ENCODE data around the gene CKM.
"Not testable (repeated sequence)": the region's sequence is repeated elsewhere in the genome, so short reads cannot be mapped to it uniquely, and the experiment has no call there.

Gene CKM

GRCh38 chr19:45315304-45315703 is 7.4 kb downstream of the CKM start:
- DNase-seq, result no peak

- DNase-seq, result no peak
Observed at GRCh38 chr19:45314708-45315245, 7.9 kb downstream of the CKM start.

GRCh38 chr19:45312285-45312684 is 10.4 kb downstream of the CKM start:
- not testable (repeated sequence) for DNase-seq

- no peak for DNase-seq
Observed at GRCh38 chr19:45311621-45312020, 11.1 kb downstream of the CKM start.

GRCh38 chr19:45309322-45309721 is 13.4 kb downstream of the CKM start:
- not testable (repeated sequence) for DNase-seq

GRCh38 chr19:45307361-45307760 is 15.3 kb downstream of the CKM start:
- no peak for DNase-seq

- DNase-seq, result no peak
Observed at GRCh38 chr19:45306518-45307027, 16.1 kb downstream of the CKM start.

- no peak for DNase-seq
Observed at GRCh38 chr19:45306040-45306439, 16.6 kb downstream of the CKM start.

GRCh38 chr19:45305421-45305820 is 17.3 kb downstream of the CKM start:
- DNase-seq, result no peak

GRCh38 chr19:45305007-45305406 is 17.7 kb downstream of the CKM start:
- no peak for DNase-seq

GRCh38 chr19:45304141-45304926 is 18.3 kb downstream of the CKM start:
- no peak for DNase-seq

GRCh38 chr19:45303269-45304060 is 19.2 kb downstream of the CKM start:
- DNase-seq, result no peak

- DNase-seq, result no peak
Observed at GRCh38 chr19:45302416-45302815, 20.3 kb downstream of the CKM start.

- no peak for DNase-seq
Observed at GRCh38 chr19:45299719-45300118, 23.0 kb downstream of the CKM start.

GRCh38 chr19:45298264-45298663 is 24.4 kb downstream of the CKM start:
- no peak for DNase-seq

GRCh38 chr19:45297674-45298073 is 25.0 kb downstream of the CKM start:
- DNase-seq, result no peak

GRCh38 chr19:45296355-45296754 is 26.3 kb downstream of the CKM start:
- DNase-seq, result no peak

- no peak for DNase-seq
Observed at GRCh38 chr19:45295873-45296272, 26.8 kb downstream of the CKM start.

GRCh38 chr19:45294291-45295029 is 28.2 kb downstream of the CKM start:
- no peak for DNase-seq

- no peak for DNase-seq
Observed at GRCh38 chr19:45293682-45294081, 29.0 kb downstream of the CKM start.

GRCh38 chr19:45291834-45292233 is 30.8 kb downstream of the CKM start:
- no peak for DNase-seq

GRCh38 chr19:45290381-45290931 is 32.2 kb downstream of the CKM start:
- DNase-seq, result no peak

Data from central memory CD4-positive, alpha-beta T cell (primary cell).